ENCODE results near the gene FUBP1. TPM values are rescaled to one million over a fixed set of nuclear protein-coding genes. Genes with fewer than 3 reads are reported as not detected.

FUBP1 gene
- total RNA-seq, 1 donor, result 87.7 TPM

DNA sequence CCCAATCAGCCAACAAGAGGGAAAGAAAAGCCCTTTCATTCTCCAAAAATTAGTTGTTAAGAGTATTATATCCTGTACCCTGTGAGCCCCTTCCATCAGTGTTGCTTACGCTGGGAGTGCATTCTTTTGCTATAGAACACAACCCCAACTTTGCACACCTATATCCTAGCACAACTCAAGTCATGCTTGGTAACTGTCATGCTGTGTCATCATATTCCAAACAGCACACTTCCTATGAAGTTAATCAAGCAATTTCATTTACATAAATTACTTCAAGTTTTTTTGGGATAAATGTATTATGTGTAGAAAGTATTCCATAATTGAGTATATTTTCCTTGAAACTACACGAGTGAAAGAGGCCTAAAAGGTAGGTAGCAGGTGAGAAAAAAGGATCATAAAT, 20.0 kb downstream of the FUBP1 start:
- no peak for DNase-seq (ENCODE audit: low read depth)
- TF ChIP-seq, protein P1, sequence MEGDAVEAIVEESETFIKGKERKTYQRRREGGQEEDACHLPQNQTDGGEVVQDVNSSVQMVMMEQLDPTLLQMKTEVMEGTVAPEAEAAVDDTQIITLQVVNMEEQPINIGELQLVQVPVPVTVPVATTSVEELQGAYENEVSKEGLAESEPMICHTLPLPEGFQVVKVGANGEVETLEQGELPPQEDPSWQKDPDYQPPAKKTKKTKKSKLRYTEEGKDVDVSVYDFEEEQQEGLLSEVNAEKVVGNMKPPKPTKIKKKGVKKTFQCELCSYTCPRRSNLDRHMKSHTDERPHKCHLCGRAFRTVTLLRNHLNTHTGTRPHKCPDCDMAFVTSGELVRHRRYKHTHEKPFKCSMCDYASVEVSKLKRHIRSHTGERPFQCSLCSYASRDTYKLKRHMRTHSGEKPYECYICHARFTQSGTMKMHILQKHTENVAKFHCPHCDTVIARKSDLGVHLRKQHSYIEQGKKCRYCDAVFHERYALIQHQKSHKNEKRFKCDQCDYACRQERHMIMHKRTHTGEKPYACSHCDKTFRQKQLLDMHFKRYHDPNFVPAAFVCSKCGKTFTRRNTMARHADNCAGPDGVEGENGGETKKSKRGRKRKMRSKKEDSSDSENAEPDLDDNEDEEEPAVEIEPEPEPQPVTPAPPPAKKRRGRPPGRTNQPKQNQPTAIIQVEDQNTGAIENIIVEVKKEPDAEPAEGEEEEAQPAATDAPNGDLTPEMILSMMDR (IDR thresholded peaks at IDR 0.05; ENCODE audit: insufficient read depth, low read length), result no peak
- no peak overlapping the region for H3K4me3 ChIP-seq (ENCODE audit: low read depth, low read length)

DNA sequence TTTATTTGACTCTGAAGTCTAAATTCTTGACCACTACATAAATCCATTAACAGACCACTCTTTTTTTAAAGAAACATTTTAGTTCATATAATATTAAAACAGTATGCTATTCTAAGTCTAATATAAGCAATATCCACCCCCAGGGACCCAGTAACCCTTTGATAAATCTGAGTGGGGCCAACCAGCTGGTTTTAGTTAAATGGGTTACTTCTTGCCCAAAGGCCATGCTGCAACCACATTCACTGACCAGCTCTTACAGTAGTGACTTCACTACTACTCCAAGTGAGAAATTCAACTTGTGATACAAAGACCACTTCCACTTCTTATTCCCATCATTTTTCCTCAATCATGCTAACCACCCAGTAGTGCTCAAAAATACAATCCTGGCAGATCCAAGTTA, 20.5 kb downstream of the FUBP1 start:
- TF ChIP-seq, protein P1 (IDR thresholded peaks at IDR 0.05; ENCODE audit: insufficient read depth, low read length), result no peak
- H3K4me3 ChIP-seq (ENCODE audit: low read depth, low read length), result no peak overlapping the region
- DNase-seq (ENCODE audit: low read depth), result no peak

GRCh38 chr1:77956464-77956863, 22.4 kb downstream of the FUBP1 start:
- DNase-seq (ENCODE audit: low read depth), result no peak
- TF ChIP-seq, protein P1 (IDR thresholded peaks at IDR 0.05; ENCODE audit: insufficient read depth, low read length), result no peak
- H3K4me3 ChIP-seq (ENCODE audit: low read depth, low read length), result no peak overlapping the region

GRCh38 chr1:77955709-77956108, 23.2 kb downstream of the FUBP1 start:
- TF ChIP-seq, protein P1 (IDR thresholded peaks at IDR 0.05; ENCODE audit: insufficient read depth, low read length), result no peak
- DNase-seq (ENCODE audit: low read depth), result no peak
- H3K4me3 ChIP-seq (ENCODE audit: low read depth, low read length), result no peak overlapping the region

- TF ChIP-seq, protein P1 (IDR thresholded peaks at IDR 0.05; ENCODE audit: insufficient read depth, low read length), result no peak
Measured at GRCh38 chr1:77954521-77954920, 24.4 kb downstream of the FUBP1 start.

DNA sequence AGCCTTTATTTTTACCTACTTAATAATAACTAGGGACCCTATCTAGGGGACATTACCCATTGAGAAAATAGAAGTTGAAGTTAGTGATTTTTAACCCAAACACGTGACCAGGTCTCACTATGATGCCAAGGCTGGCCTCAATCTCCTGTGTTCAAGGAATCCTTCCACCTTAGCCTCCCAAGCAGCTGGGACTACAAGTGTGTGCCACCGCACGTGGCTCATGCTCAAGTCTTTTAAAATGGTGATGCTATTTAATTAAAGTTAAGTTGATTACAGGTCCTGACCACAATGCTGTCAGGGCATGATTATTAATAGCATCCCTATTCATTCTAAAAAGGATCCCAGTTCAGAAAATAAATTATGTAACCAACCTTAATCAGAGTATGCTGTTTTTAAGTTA, 25.0 kb downstream of the FUBP1 start:
- TF ChIP-seq, protein P1 (IDR thresholded peaks at IDR 0.05; ENCODE audit: insufficient read depth, low read length), result no peak
- H3K4me3 ChIP-seq (ENCODE audit: low read depth, low read length), result no peak overlapping the region
- DNase-seq (ENCODE audit: low read depth), result no peak

More at GRCh38 chr1:77954521-77954920, 24.4 kb downstream of the FUBP1 start:
- H3K4me3 ChIP-seq (ENCODE audit: low read depth, low read length), result no peak overlapping the region
- DNase-seq (ENCODE audit: low read depth), result no peak

DNA sequence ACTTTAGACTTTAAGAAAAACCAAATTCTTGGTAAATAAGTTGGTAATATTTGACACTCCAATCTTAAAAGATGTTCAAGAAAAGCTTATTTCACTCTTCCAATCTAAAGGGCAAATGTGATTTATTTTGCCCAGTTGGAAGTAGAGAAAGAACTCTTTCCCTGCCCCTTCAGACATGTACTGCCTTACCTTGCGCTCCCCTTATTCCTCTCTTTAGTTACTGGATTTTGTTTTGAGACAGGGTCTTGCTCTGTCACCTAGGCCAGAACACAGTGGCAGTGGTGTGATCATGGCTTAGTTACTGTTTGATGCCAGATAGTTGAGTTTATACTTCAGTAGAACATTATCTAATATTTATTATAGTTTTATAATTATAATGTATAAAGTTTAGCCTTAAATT, 27.5 kb downstream of the FUBP1 start:
- TF ChIP-seq, protein P1 (IDR thresholded peaks at IDR 0.05; ENCODE audit: insufficient read depth, low read length), result no peak
- no peak overlapping the region for H3K4me3 ChIP-seq (ENCODE audit: low read depth, low read length)
- no peak for DNase-seq (ENCODE audit: low read depth)

Measured in fibroblast of the aortic adventitia (primary cell).